Spleen (tissue), 11 donors: Measurements from ENCODE around the gene MAU2. TPM values are rescaled to one million over a fixed set of nuclear protein-coding genes. Genes with fewer than 3 reads are reported as not detected.

Experiments used
- DNase-seq: peaks from one replicate; pipeline ENCODE4 v3.0.0-alpha.2; 2020
- H3K27ac ChIP-seq, 8 donors: fragments of 200-600 bp; sonication (generic) in 7 of 8; 1 replicate in 4 of 8; 2 replicates in 4 of 8; pipeline versions ENCODE4 v1.5.0 to v1.8.0; 2016 to 2021; ENCODE audit warnings: inconsistent platforms in 4 of 8, mild to moderate bottlenecking in 4 of 8, moderate library complexity in 1 of 8
- H3K27me3 ChIP-seq, 7 donors: fragments of 200-600 bp; sonication (generic) in 6 of 7; replicated peaks in 1 of 7; 1 replicate in 4 of 7; 2 replicates in 3 of 7; pipeline versions ENCODE4 v1.5.0 to v1.8.0; 2016 to 2021; ENCODE audit warnings: inconsistent platforms in 3 of 7, mild to moderate bottlenecking in 1 of 7
- H3K36me3 ChIP-seq, 6 donors: fragments of 200-600 bp; sonication (generic) in 5 of 6; 1 replicate in 4 of 6; 2 replicates in 2 of 6; pipeline versions ENCODE4 v1.5.0 to v1.8.0; 2016 to 2021; ENCODE audit warnings: inconsistent platforms in 2 of 6
- H3K4me1 ChIP-seq, 6 donors: fragments of 200-600 bp; sonication (generic) in 5 of 6; 1 replicate in 3 of 6; 2 replicates in 3 of 6; pipeline versions ENCODE4 v1.5.0 to v1.8.0; 2016 to 2021; ENCODE audit warnings: inconsistent platforms in 3 of 6
- H3K4me3 ChIP-seq, 8 donors: fragments of 200-600 bp; sonication (generic) in 7 of 8; 1 replicate in 4 of 8; 2 replicates in 4 of 8; pipeline versions ENCODE4 v1.5.0 to v1.8.0; 2016 to 2021; ENCODE audit warnings: inconsistent platforms in 4 of 8, mild to moderate bottlenecking in 4 of 8, moderate library complexity in 2 of 8
- H3K9me3 ChIP-seq, 8 donors: fragments of 200-600 bp; sonication (generic) in 7 of 8; 1 replicate in 4 of 8; 2 replicates in 4 of 8; pipeline versions ENCODE4 v1.5.0 to v1.8.0; 2016 to 2021; ENCODE audit warnings: inconsistent platforms in 4 of 8
- CTCF ChIP-seq, 11 experiments: fragments of 200-600 bp in 7 of 11; fragments of 450-650 bp in 4 of 11; sonication (generic) in 4 of 11; IDR thresholded peaks in 8 of 11; conservative IDR thresholded peaks in 3 of 11; 1 replicate in 7 of 11; 2 replicates in 4 of 11; pipeline versions ENCODE4 v1.4.0 to v1.8.0; 2016 to 2021; ENCODE audit warnings: antibody characterized with exemption in 11 of 11, inconsistent platforms in 4 of 11, mild to moderate bottlenecking in 1 of 11
- POLR2A ChIP-seq, 3 donors: fragments of 450-650 bp; IDR thresholded peaks; one replicate each; pipeline ENCODE4 v1.5.1; 2017; ENCODE audit warnings: antibody characterized with exemption in 3 of 3, mild to moderate bottlenecking in 1 of 3
- POLR2AphosphoS5 ChIP-seq, 3 donors: sonication (generic); formaldehyde crosslinking; IDR thresholded peaks; one replicate each; pipeline ENCODE4 v1.5.1; 2017; ENCODE audit warnings: antibody characterized with exemption in 3 of 3
- WGBS, 5 donors: extraction: QIAGEN DNeasy Blood & Tissue Kit in 3 of 5; methylation state at CpG; one replicate each; pipeline versions ENCODE4 v1.1.5 to v1.1.7; 2013 to 2018; 5-methylcytosine and 5-hydroxymethylcytosine counted together
- intact Hi-C: fragments of 100-400 bp; cut with DNase I; formaldehyde crosslinking; loops from one replicate; pipeline ENCODE4 v1.15.0; 2023; ENCODE audit warnings: low total_unique reads
- polyA plus RNA-seq, 3 donors: library from polyadenylated mRNA; stranded (reverse); fragments of 200-250 nt; gene quantifications; one replicate each; pipeline ENCODE4 v1.2.1, GENCODE V29; 2013
- total RNA-seq, 7 donors: library from RNA; depleted of rRNA in 3 of 7; stranded (reverse); fragments of >200 nt in 3 of 7; fragmentation: NEBNext Ultra II Directional in 4 of 7; extraction: Animal tissue kit (Norgen Biotek cat#: 25700) in 4 of 7; gene quantifications; one replicate each; pipeline versions ENCODE4 v1.1.0 to v1.2.1, GENCODE V29; 2016 to 2021
- donor health status: healthy with polysubstance abuse.
- donor health status: DM: no; HTN: no; CAD: no; lungs with moderate emphysema.
- donor health status: DM: no; HTN: no; CAD: no.
- donor health status: Bipolar disorder and iron deficiency.
- donor health status: healthy.
- donor health status: DM: no; HTN: no; CAD: no.
- donor health status: DM: yes; HTN: yes; CAD: no.

MAU2 gene
- total and polyA plus RNA-seq, 10 donors: 12.0 to 133 (median 95.1) TPM

- DNase-seq: no peak
- Histone ChIP-seq H3K36me3 (peaks cover 0 to 100% (median 78%) of the 10 kb centered on the region in 6 donors), H3K4me1 (no peaks in the 10 kb centered on the region), H3K9me3 (no peaks in the 10 kb centered on the region), H3K27ac (no peak overlapping the region), H3K4me3 (no peak overlapping the region), H3K27me3 (no peaks in the 10 kb centered on the region)
- intact Hi-C loops: no loop called here
- WGBS, 5 donors: 95 to 98% (median 97%) methylated on average over 11 to 12 of the region's 12 CpGs
- TF ChIP-seq POLR2AphosphoS5 (IDR thresholded peaks at IDR 0.05): no peak
- no peak for TF ChIP-seq POLR2A (IDR thresholded peaks at IDR 0.05)
- no peak for TF ChIP-seq CTCF (IDR thresholded peaks at IDR 0.05 in 8 of 11, conservative IDR thresholded peaks at IDR 0.05 in 3 of 11)
These were observed 20.0 kb upstream of the MAU2 start for GRCh38 chr19:19300613-19301012.

GRCh38 chr19:19303411-19303810 is 17.2 kb upstream of the MAU2 start:
- Histone ChIP-seq H3K27me3 (no peaks in the 10 kb centered on the region), H3K36me3 (peaks cover 4 to 100% (median 87%) of the 10 kb centered on the region in 6 donors), H3K4me3 (no peak overlapping the region), H3K4me1 (no peaks in the 10 kb centered on the region), H3K9me3 (no peaks in the 10 kb centered on the region), H3K27ac (no peak overlapping the region)
- TF ChIP-seq CTCF (IDR thresholded peaks at IDR 0.05 in 8 of 11, conservative IDR thresholded peaks at IDR 0.05 in 3 of 11): no peak
- TF ChIP-seq POLR2A (IDR thresholded peaks at IDR 0.05): no peak
- TF ChIP-seq POLR2AphosphoS5 (IDR thresholded peaks at IDR 0.05): no peak
- no peak for DNase-seq
- WGBS, 5 donors: 88 to 93% (median 90%) methylated on average over 14 of the region's 14 CpGs
- intact Hi-C loops: no loop called here

GRCh38 chr19:19304186-19304965 is 16.3 kb upstream of the MAU2 start:
- H3K4me1 ChIP-seq: no peaks in the 10 kb centered on the region
- H3K4me3 ChIP-seq: no peak overlapping the region
- no peak for DNase-seq
- WGBS, 5 donors: 93 to 98% (median 95%) methylated on average over 9 to 14 of the region's 14 CpGs
- H3K36me3 ChIP-seq: peaks cover 5 to 100% (median 96%) of the 10 kb centered on the region in 6 donors
- no peaks in the 10 kb centered on the region for H3K9me3 ChIP-seq
- intact Hi-C loops: no loop called here
- H3K27ac ChIP-seq: no peak overlapping the region
- H3K27me3 ChIP-seq: no peaks in the 10 kb centered on the region
- TF ChIP-seq CTCF (IDR thresholded peaks at IDR 0.05 in 8 of 11, conservative IDR thresholded peaks at IDR 0.05 in 3 of 11): no peak
- TF ChIP-seq POLR2A (IDR thresholded peaks at IDR 0.05): no peak
- TF ChIP-seq POLR2AphosphoS5 (IDR thresholded peaks at IDR 0.05): no peak

GRCh38 chr19:19305066-19305465 is 15.6 kb upstream of the MAU2 start:
- intact Hi-C loops: no loop called here
- Histone ChIP-seq H3K27me3 (no peaks in the 10 kb centered on the region), H3K27ac (no peak overlapping the region), H3K9me3 (no peaks in the 10 kb centered on the region), H3K36me3 (peaks cover 5 to 100% (median 98%) of the 10 kb centered on the region in 6 donors), H3K4me1 (no peaks in the 10 kb centered on the region), H3K4me3 (no peak overlapping the region)
- WGBS, 5 donors: 91 to 98% (median 97%) methylated on average over 6 to 10 of the region's 10 CpGs
- no peak for DNase-seq
- TF ChIP-seq POLR2A (IDR thresholded peaks at IDR 0.05): no peak
- TF ChIP-seq POLR2AphosphoS5 (IDR thresholded peaks at IDR 0.05): no peak
- no peak for TF ChIP-seq CTCF (IDR thresholded peaks at IDR 0.05 in 8 of 11, conservative IDR thresholded peaks at IDR 0.05 in 3 of 11)
